ENCODE data around the gene LRIG2.

DNA sequence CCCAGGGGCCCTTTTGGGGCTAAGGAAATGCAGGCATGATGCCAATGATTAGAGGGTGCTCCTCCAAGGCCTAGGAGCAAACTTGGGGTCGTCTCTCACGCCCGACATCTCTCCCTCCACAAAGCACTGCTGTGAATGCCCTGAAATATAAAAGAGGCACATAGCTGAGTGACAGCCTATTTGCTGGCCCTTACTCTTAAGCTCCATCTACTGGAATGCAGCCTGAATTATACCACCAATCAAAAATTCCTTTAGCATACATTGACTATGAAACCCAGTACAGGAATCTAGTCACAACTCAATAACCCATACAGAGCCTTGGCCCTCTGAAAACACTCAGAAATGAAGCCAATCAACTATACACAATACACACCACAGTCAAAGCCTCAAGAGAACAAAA, 105.5 kb downstream of the LRIG2 start:
- no peak for TF ChIP-seq EZH2 (IDR thresholded peaks at IDR 0.05; ENCODE audit: low read length, unreplicated experiment)
- TF ChIP-seq, protein P1, sequence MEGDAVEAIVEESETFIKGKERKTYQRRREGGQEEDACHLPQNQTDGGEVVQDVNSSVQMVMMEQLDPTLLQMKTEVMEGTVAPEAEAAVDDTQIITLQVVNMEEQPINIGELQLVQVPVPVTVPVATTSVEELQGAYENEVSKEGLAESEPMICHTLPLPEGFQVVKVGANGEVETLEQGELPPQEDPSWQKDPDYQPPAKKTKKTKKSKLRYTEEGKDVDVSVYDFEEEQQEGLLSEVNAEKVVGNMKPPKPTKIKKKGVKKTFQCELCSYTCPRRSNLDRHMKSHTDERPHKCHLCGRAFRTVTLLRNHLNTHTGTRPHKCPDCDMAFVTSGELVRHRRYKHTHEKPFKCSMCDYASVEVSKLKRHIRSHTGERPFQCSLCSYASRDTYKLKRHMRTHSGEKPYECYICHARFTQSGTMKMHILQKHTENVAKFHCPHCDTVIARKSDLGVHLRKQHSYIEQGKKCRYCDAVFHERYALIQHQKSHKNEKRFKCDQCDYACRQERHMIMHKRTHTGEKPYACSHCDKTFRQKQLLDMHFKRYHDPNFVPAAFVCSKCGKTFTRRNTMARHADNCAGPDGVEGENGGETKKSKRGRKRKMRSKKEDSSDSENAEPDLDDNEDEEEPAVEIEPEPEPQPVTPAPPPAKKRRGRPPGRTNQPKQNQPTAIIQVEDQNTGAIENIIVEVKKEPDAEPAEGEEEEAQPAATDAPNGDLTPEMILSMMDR (conservative IDR thresholded peaks at IDR 0.05; ENCODE audit: low read depth, low read length) = no peak; the same call in 1 of the 2 replicates

All from PC-3 (cell line).